AG09309 (cell line): ENCODE measurements around the gene PCP4L1.
"Not testable (repeated sequence)": the region's sequence is repeated elsewhere in the genome, so short reads cannot be mapped to it uniquely, and the experiment has no call there.

ENCODE experiments used
- DNase-seq: peaks from one replicate; pipeline ENCODE4 v3.0.0-alpha.2; 2010; ENCODE audit warnings: low read depth
- H3K4me3 ChIP-seq: 2 replicates; pipeline ENCODE4 v1.5.1; 2011; ENCODE audit warnings: mild to moderate bottlenecking, low read depth, low read length, moderate library complexity; ENCODE audit not compliant: control insufficient read depth
- TF ChIP-seq, protein P1 (sequence below): IDR thresholded peaks from 2 replicates; pipeline ENCODE4 v1.5.1; 2011; ENCODE audit warnings: mild to moderate bottlenecking, low read depth, low read length, inconsistent platforms; ENCODE audit not compliant: insufficient read depth, control insufficient read depth; ENCODE audit errors: missing control alignments

Gene PCP4L1

DNA sequence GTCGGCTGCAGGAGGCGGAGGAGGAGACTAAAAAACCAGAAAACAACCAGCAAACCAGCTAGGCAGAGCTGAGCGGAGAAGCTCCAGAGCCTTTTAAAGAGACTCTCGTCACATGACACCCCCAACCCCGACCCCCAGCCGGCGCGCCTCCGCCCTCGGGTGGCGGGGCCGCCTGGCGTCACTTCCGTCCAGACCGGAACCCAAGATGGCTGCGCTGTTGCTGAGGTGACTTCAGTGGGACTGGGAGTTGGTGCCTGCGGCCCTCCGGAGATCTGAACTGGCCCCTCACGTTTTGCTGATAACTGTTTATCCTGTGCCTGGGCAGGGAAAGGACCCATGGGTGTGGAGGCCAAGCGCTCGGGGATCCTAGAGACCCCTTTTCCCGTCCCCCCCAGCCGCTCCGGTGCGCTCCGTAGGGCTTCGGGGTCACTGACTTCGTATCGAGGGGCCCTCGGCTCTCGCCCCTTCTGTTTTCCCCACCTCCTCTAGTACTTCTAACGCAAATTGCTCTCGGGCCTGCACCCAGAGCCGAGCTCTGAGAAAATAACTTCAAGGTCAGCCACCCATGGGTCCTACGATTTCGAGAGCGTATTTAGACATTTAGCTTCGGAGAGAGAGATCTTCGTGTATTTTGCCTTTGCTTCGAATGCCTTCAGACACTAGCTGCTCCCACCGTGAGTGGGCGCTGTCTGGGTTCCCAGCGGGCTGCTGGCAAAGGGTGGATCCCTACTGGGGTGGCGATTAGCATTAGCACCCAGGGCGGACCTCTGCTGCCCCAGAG, 55.8 kb downstream of the PCP4L1 start, which contains the start of gene SDHC:
SDHC (plus strand) TSS at position 181 of the 781 bp plus-strand sequence; CDS start at position 206, 25 bp downstream.
- TF ChIP-seq, protein P1, sequence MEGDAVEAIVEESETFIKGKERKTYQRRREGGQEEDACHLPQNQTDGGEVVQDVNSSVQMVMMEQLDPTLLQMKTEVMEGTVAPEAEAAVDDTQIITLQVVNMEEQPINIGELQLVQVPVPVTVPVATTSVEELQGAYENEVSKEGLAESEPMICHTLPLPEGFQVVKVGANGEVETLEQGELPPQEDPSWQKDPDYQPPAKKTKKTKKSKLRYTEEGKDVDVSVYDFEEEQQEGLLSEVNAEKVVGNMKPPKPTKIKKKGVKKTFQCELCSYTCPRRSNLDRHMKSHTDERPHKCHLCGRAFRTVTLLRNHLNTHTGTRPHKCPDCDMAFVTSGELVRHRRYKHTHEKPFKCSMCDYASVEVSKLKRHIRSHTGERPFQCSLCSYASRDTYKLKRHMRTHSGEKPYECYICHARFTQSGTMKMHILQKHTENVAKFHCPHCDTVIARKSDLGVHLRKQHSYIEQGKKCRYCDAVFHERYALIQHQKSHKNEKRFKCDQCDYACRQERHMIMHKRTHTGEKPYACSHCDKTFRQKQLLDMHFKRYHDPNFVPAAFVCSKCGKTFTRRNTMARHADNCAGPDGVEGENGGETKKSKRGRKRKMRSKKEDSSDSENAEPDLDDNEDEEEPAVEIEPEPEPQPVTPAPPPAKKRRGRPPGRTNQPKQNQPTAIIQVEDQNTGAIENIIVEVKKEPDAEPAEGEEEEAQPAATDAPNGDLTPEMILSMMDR, result peak; percentile 61
- DNase-seq, result peak; percentile 65
- peak within 1 kb of the TSS; percentile 99 for H3K4me3 ChIP-seq

DNA sequence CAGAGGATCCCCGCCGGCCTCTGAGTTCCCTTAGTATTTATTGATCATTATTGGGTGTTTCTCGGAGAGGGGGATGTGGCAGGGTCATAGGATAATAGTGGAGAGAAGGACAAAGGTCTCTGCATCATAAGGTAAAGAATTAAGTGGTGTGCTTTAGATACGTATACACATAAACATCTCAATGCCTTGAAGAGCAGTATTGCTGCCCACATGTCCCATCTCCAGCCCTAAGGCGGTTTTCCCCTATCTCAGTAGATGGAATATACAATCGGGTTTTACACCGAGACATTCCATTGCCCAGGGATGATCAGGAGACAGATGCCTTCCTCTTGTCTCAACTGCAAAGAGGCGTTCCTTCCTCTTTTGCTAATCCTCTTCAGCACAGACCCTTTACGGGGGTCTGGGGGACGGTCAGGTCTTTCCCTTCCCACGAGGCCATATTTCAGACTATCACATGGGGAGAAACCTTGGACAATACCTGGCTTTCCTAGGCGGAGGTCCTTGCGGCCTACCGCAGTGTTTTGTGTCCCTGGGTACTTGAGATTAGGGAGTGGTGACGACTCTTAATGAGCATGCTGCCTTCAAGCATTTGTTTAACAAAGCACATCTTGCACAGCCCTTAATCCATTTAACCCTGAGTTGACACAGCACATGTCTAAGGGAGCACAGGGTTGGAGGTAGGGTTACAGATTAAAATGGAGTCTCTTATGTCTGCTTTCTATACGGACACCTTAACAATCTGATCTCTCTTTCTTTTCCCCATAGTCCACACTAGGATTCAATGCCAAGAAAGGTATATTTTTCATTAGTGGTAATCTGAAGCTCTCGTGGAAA, 57.5 kb downstream of the PCP4L1 start:
- H3K4me3 ChIP-seq, DNase-seq: not testable (repeated sequence)

DNA sequence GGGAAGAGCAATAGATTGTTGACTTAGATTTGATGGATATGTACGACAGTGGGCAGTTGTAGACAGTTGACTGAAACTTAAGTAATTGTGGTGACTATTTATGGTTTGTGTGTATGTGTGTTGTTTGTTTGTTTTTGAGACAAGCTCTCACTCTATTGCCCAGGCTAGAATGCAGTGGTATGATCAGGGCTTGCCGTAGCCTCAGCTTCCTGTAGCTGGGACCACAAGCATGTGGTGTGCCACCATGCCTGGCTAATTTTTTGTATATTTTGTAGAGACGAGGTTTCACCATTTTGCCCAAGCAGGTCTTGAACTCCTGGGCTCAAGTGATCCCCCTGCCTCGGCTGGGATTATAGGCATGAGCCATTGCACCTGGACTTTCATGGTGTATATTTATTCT, 65.5 kb downstream of the PCP4L1 start:
- no peak overlapping the region for H3K4me3 ChIP-seq
- no peak for DNase-seq
- TF ChIP-seq, protein P1, result no peak

DNA sequence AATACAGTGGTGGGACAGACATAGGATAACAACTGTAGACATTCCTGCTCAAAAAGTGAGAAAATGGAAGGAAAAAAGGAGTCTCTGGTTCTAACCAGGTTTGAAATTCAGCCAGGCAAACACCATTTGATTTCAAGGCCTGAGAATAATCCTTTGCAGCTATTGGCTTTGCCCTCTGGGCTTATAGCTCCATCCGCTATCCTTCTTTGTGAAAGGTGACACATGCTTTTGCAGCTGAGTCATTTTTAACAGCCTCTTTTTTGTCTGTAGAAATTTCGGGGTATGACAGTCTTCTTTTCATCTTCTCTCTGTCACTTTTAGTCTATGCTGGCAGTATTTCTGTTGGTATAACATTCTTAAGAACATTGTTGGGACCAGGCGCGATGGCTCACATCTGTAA, 71.8 kb downstream of the PCP4L1 start:
- TF ChIP-seq, protein P1, result no peak
- no peak overlapping the region for H3K4me3 ChIP-seq
- no peak for DNase-seq

DNA sequence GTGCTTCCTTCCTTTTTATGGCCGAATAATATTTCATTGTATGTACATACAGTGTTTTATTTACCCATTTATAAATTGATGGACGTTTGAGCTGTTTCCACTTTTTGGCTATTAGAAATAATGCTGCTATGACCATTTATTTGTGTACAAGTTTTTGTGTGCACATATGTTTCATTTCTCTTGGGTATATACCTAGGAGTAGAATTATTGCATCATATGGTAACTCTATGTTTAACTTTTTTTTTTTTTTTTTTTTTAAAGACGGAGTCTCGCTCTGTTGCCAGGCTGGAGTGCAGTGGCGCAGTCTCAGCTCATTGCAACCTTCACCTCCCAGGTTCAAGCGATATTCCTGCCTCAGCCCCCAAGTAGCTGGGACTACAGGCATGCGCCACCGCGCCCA, 74.6 kb downstream of the PCP4L1 start:
- no peak overlapping the region for H3K4me3 ChIP-seq
- no peak for DNase-seq
- TF ChIP-seq, protein P1, result no peak
